Stimulated activated naive B cell treated with anti-CD40 and anti-IgM and Interleukin-4, amounts not matched to agents 10 μg/mL and 1 μg/mL and 100 μg/mL, for 72 hours (primary cell): Measurements from ENCODE around the gene RTP3.
"Not testable (repeated sequence)": the region's sequence is repeated elsewhere in the genome, so short reads cannot be mapped to it uniquely, and the experiment has no call there.

ENCODE experiments used
- ATAC-seq, 2 donors: fragments of 150-1000 bp; cut with Tn5 transposase; replicated peaks; 2 replicates each; pipeline ENCODE4 v1.10.0; 2021; ENCODE audit warnings: moderate library complexity in 1 of 2
- DNase-seq: peaks from one replicate; pipeline ENCODE4 v3.0.0; 2021
- H3K27ac Mint-ChIP-seq: one replicate; pipeline ENCODE4 v1.8.0; 2022; ENCODE audit warnings: mild to moderate bottlenecking, mixed read lengths
- H3K27me3 Mint-ChIP-seq, 2 donors: one replicate each; pipeline ENCODE4 v1.8.0; 2022; ENCODE audit warnings: mixed read lengths in 2 of 2
- H3K36me3 Mint-ChIP-seq, 2 donors: one replicate each; pipeline ENCODE4 v1.8.0; 2022; ENCODE audit warnings: mixed read lengths in 2 of 2, mild to moderate bottlenecking in 1 of 2
- H3K4me1 Mint-ChIP-seq, 2 donors: one replicate each; pipeline ENCODE4 v1.8.0; 2022; ENCODE audit warnings: mixed read lengths in 2 of 2, mild to moderate bottlenecking in 1 of 2
- H3K4me3 Mint-ChIP-seq, 2 donors: one replicate each; pipeline ENCODE4 v1.8.0; 2022; ENCODE audit warnings: mild to moderate bottlenecking in 2 of 2, mixed read lengths in 2 of 2, moderate library complexity in 1 of 2
- H3K9me3 Mint-ChIP-seq, 2 donors: one replicate each; pipeline ENCODE4 v1.8.0; 2022; ENCODE audit warnings: mixed read lengths in 2 of 2, mild to moderate bottlenecking in 1 of 2

The RTP3 gene

GRCh38 chr3:46508850-46509591, 11.2 kb downstream of the RTP3 start:
- peaks cover 6 to 9% of the 10 kb centered on the region in 2 donors for H3K9me3 Mint-ChIP-seq
- no peak for ATAC-seq

GRCh38 chr3:46509661-46510187, 11.9 kb downstream of the RTP3 start:
- no peak for ATAC-seq

More at GRCh38 chr3:46508850-46509591, 11.2 kb downstream of the RTP3 start:
- Mint-ChIP-seq H3K4me1 (peaks cover 7 to 18% of the 10 kb centered on the region in 2 donors), H3K27me3 (peaks cover 6 to 14% of the 10 kb centered on the region in 2 donors), H3K36me3 (peaks cover 5% of the 10 kb centered on the region in 2 donors), H3K4me3 (no peak overlapping the region), H3K27ac (no peak overlapping the region)
- no peak for DNase-seq

GRCh38 chr3:46512191-46512749, 14.5 kb downstream of the RTP3 start:
- DNase-seq (no peak), ATAC-seq (no peak)
- H3K27me3 Mint-ChIP-seq = peaks cover 6 to 10% of the 10 kb centered on the region in 2 donors
- peaks cover 0 to 2% of the 10 kb centered on the region in 2 donors for H3K9me3 Mint-ChIP-seq
- H3K27ac Mint-ChIP-seq = no peak overlapping the region
- H3K4me3 Mint-ChIP-seq = no peak overlapping the region
- no peaks in the 10 kb centered on the region for H3K36me3 Mint-ChIP-seq
- H3K4me1 Mint-ChIP-seq = peaks cover 2 to 8% of the 10 kb centered on the region in 2 donors

More at GRCh38 chr3:46509661-46510187, 11.9 kb downstream of the RTP3 start:
- Mint-ChIP-seq H3K9me3 (peaks cover 6 to 9% of the 10 kb centered on the region in 2 donors), H3K4me3 (no peak overlapping the region), H3K4me1 (peaks cover 7 to 17% of the 10 kb centered on the region in 2 donors), H3K36me3 (peaks cover 5% of the 10 kb centered on the region in 2 donors), H3K27ac (no peak overlapping the region), H3K27me3 (peaks cover 6 to 14% of the 10 kb centered on the region in 2 donors)
- DNase-seq = no peak

GRCh38 chr3:46516521-46516920, 18.7 kb downstream of the RTP3 start:
- no peaks in the 10 kb centered on the region for H3K9me3 Mint-ChIP-seq
- no peak overlapping the region for H3K4me3 Mint-ChIP-seq
- DNase-seq (no peak), ATAC-seq (no peak)
- no peak overlapping the region for H3K27ac Mint-ChIP-seq
- H3K36me3 Mint-ChIP-seq = no peaks in the 10 kb centered on the region
- no peaks in the 10 kb centered on the region for H3K4me1 Mint-ChIP-seq
- H3K27me3 Mint-ChIP-seq = peaks cover 3 to 6% of the 10 kb centered on the region in 2 donors

GRCh38 chr3:46517016-46517783, 19.4 kb downstream of the RTP3 start:
- Mint-ChIP-seq H3K36me3 (no peaks in the 10 kb centered on the region), H3K4me1 (no peaks in the 10 kb centered on the region), H3K4me3 (no peak overlapping the region), H3K27ac (no peak overlapping the region), H3K9me3 (no peaks in the 10 kb centered on the region), H3K27me3 (peaks cover 3 to 5% of the 10 kb centered on the region in 2 donors)
- DNase-seq (no peak), ATAC-seq (no peak)

GRCh38 chr3:46517784-46518181, 20.0 kb downstream of the RTP3 start:
- DNase-seq = no peak
- Mint-ChIP-seq H3K4me1 (no peaks in the 10 kb centered on the region), H3K27me3 (no peaks in the 10 kb centered on the region), H3K9me3 (no peaks in the 10 kb centered on the region), H3K36me3 (no peaks in the 10 kb centered on the region), H3K4me3 (no peak overlapping the region), H3K27ac (no peak overlapping the region)
- no peak for ATAC-seq

- Mint-ChIP-seq H3K4me1 (no peaks in the 10 kb centered on the region), H3K36me3 (no peaks in the 10 kb centered on the region), H3K9me3 (no peaks in the 10 kb centered on the region), H3K27ac (no peak overlapping the region), H3K4me3 (no peak overlapping the region), H3K27me3 (no peaks in the 10 kb centered on the region)
- ATAC-seq = no peak
- no peak for DNase-seq
Measured at GRCh38 chr3:46519952-46520351, 22.2 kb downstream of the RTP3 start.

GRCh38 chr3:46520531-46520930, 22.8 kb downstream of the RTP3 start:
- H3K27ac Mint-ChIP-seq = no peak overlapping the region
- no peaks in the 10 kb centered on the region for H3K36me3 Mint-ChIP-seq
- DNase-seq (no peak), ATAC-seq (no peak)
- H3K9me3 Mint-ChIP-seq = no peaks in the 10 kb centered on the region
- no peaks in the 10 kb centered on the region for H3K27me3 Mint-ChIP-seq
- no peaks in the 10 kb centered on the region for H3K4me1 Mint-ChIP-seq
- no peak overlapping the region for H3K4me3 Mint-ChIP-seq

GRCh38 chr3:46521096-46521495, 23.3 kb downstream of the RTP3 start:
- DNase-seq (no peak), ATAC-seq (no peak)
- no peaks in the 10 kb centered on the region for H3K4me1 Mint-ChIP-seq
- no peak overlapping the region for H3K4me3 Mint-ChIP-seq
- no peaks in the 10 kb centered on the region for H3K9me3 Mint-ChIP-seq
- no peak overlapping the region for H3K27ac Mint-ChIP-seq
- no peaks in the 10 kb centered on the region for H3K27me3 Mint-ChIP-seq
- no peaks in the 10 kb centered on the region for H3K36me3 Mint-ChIP-seq

- not testable (repeated sequence) for ATAC-seq, H3K4me3 Mint-ChIP-seq, H3K4me1 Mint-ChIP-seq, H3K9me3 Mint-ChIP-seq, DNase-seq, H3K27me3 Mint-ChIP-seq, H3K36me3 Mint-ChIP-seq, H3K27ac Mint-ChIP-seq
Measured at GRCh38 chr3:46522201-46522600, 24.4 kb downstream of the RTP3 start.

- Mint-ChIP-seq H3K4me3 (no peak overlapping the region), H3K27ac (no peak overlapping the region), H3K36me3 (no peaks in the 10 kb centered on the region), H3K9me3 (no peaks in the 10 kb centered on the region), H3K27me3 (no peaks in the 10 kb centered on the region), H3K4me1 (peaks cover 0 to 3% of the 10 kb centered on the region in 2 donors)
- DNase-seq (no peak), ATAC-seq (no peak)
Measured at GRCh38 chr3:46523556-46523955, 25.8 kb downstream of the RTP3 start.

GRCh38 chr3:46524008-46524407, 26.2 kb downstream of the RTP3 start:
- Mint-ChIP-seq H3K36me3 (no peaks in the 10 kb centered on the region), H3K4me3 (no peak overlapping the region), H3K4me1 (peaks cover 0 to 3% of the 10 kb centered on the region in 2 donors), H3K9me3 (no peaks in the 10 kb centered on the region), H3K27me3 (no peaks in the 10 kb centered on the region), H3K27ac (no peak overlapping the region)
- ATAC-seq (no peak), DNase-seq (no peak)

- no peak overlapping the region for H3K27ac Mint-ChIP-seq
- H3K36me3 Mint-ChIP-seq = no peaks in the 10 kb centered on the region
- no peaks in the 10 kb centered on the region for H3K27me3 Mint-ChIP-seq
- ATAC-seq (no peak), DNase-seq (no peak)
- no peak overlapping the region for H3K4me3 Mint-ChIP-seq
- H3K4me1 Mint-ChIP-seq = peaks cover 0 to 3% of the 10 kb centered on the region in 2 donors
- no peaks in the 10 kb centered on the region for H3K9me3 Mint-ChIP-seq
Measured at GRCh38 chr3:46524832-46525231, 27.1 kb downstream of the RTP3 start.

- ATAC-seq (no peak), DNase-seq (no peak)
- peaks cover 0 to 5% of the 10 kb centered on the region in 2 donors for H3K4me1 Mint-ChIP-seq
- H3K27me3 Mint-ChIP-seq = peaks cover 0 to 7% of the 10 kb centered on the region in 2 donors
- H3K4me3 Mint-ChIP-seq = no peak overlapping the region
- H3K36me3 Mint-ChIP-seq = no peaks in the 10 kb centered on the region
- no peaks in the 10 kb centered on the region for H3K9me3 Mint-ChIP-seq
- no peak overlapping the region for H3K27ac Mint-ChIP-seq
Measured at GRCh38 chr3:46527239-46527638, 29.5 kb downstream of the RTP3 start.
